HEK293 (cell line): ENCODE results near the gene WDR7.
A peak's percentile ranks its signal among the peaks of the same experiment; 100 is the strongest.

ENCODE experiments used
- CTCF ChIA-PET: fragments of 350-600 bp; formaldehyde crosslinking; extraction: SDS; loops from one replicate; lab custom pipeline; 2021; ENCODE audit warnings: antibody characterized with exemption; lab: Yijun Ruan, JAX
- POLR2A ChIA-PET: fragments of 300-600 bp; formaldehyde crosslinking; extraction: SDS; loops from one replicate; lab custom pipeline; 2020; ENCODE audit warnings: antibody characterized with exemption, inconsistent platforms; lab: Yijun Ruan, JAX
- H3K27ac ChIP-seq: fragments of 200-500 bp; sonication (Bioruptor generic); 2 replicates; pipeline ENCODE4 v1.5.1; 2014; ENCODE audit warnings: low read depth, low read length, control low read depth, inconsistent platforms; ENCODE audit errors: extremely low read depth
- H3K36me3 ChIP-seq, 2 experiments: fragments of 200-500 bp in 1 of 2; sonication (Bioruptor generic) in 1 of 2; 1 replicate in 1 of 2; 2 replicates in 1 of 2; pipeline ENCODE4 v1.5.1; 2014 to 2017; ENCODE audit warnings: inconsistent platforms in 2 of 2, low read length in 2 of 2; ENCODE audit not compliant: control insufficient read depth in 2 of 2, insufficient read depth in 1 of 2
- H3K4me1 ChIP-seq: fragments of 200-500 bp; sonication (Bioruptor generic); 2 replicates; pipeline ENCODE4 v1.5.1; 2014; ENCODE audit warnings: mild to moderate bottlenecking, low read length, inconsistent platforms; ENCODE audit not compliant: control insufficient read depth, insufficient read depth
- H3K4me3 ChIP-seq: 2 replicates; pipeline ENCODE4 v1.5.1; 2011; ENCODE audit warnings: low read depth, mild to moderate bottlenecking, control low read depth, low read length, moderate library complexity
- H3K9me3 ChIP-seq: fragments of 200-500 bp; sonication (Bioruptor generic); 2 replicates; pipeline ENCODE4 v1.5.1; 2014; ENCODE audit warnings: low read depth, low read length, inconsistent platforms; ENCODE audit not compliant: control insufficient read depth, insufficient read depth
- HOXD13 ChIP-seq: sonication (generic); formaldehyde crosslinking; IDR thresholded peaks from 2 replicates; pipeline ENCODE4 v1.8.0; 2022; ENCODE audit warnings: missing genetic modification reagents, borderline replicate concordance
- KLF1 ChIP-seq: fragments of 450-650 bp; formaldehyde crosslinking; IDR thresholded peaks from 2 replicates; pipeline ENCODE4 v1.5.1; 2016; ENCODE audit warnings: missing biosample characterization, missing genetic modification characterization
- TRIM28 ChIP-seq: IDR thresholded peaks from 2 replicates; pipeline ENCODE4 v1.6.1; 2011; ENCODE audit warnings: low read length, control low read depth, borderline replicate concordance
- ZBTB20 ChIP-seq: fragments of 450-650 bp; formaldehyde crosslinking; IDR thresholded peaks from 2 replicates; pipeline ENCODE4 v1.5.1; 2016; ENCODE audit warnings: missing biosample characterization, missing genetic modification characterization
- ZNF121 ChIP-seq: fragments of 450-650 bp; formaldehyde crosslinking; IDR thresholded peaks from 2 replicates; pipeline ENCODE4 v1.5.1; 2016; ENCODE audit warnings: missing biosample characterization, missing genetic modification characterization
- ZNF335 ChIP-seq: fragments of 450-650 bp; formaldehyde crosslinking; conservative IDR thresholded peaks from 2 replicates; pipeline ENCODE4 v1.5.1; 2016; ENCODE audit warnings: missing biosample characterization, missing genetic modification characterization
- ZNF621 ChIP-seq: fragments of 450-650 bp; formaldehyde crosslinking; IDR thresholded peaks from 2 replicates; pipeline ENCODE4 v1.5.1; 2017; ENCODE audit warnings: missing biosample characterization, missing genetic modification characterization
- ZNF654 ChIP-seq: fragments of 450-650 bp; formaldehyde crosslinking; IDR thresholded peaks from 2 replicates; pipeline ENCODE4 v1.5.1; 2016; ENCODE audit warnings: low read depth, missing biosample characterization, missing genetic modification characterization
- ZNF768 ChIP-seq: fragments of 450-650 bp; formaldehyde crosslinking; IDR thresholded peaks from 2 replicates; pipeline ENCODE4 v1.5.1; 2018; ENCODE audit warnings: missing biosample characterization, mild to moderate bottlenecking, missing genetic modification characterization
- TF ChIP-seq, protein P1 (sequence below): fragments of 450-650 bp; formaldehyde crosslinking; IDR thresholded peaks from 2 replicates; pipeline ENCODE4 v1.5.1; 2016; ENCODE audit warnings: missing biosample characterization, missing genetic modification characterization
- TF ChIP-seq, protein P2 (sequence below): fragments of 450-650 bp; formaldehyde crosslinking; conservative IDR thresholded peaks from 2 replicates; pipeline ENCODE4 v1.5.1; 2016; ENCODE audit warnings: low read depth, missing biosample characterization, missing genetic modification characterization
- TF ChIP-seq, protein P3 (sequence below): fragments of 450-650 bp; formaldehyde crosslinking; IDR thresholded peaks from 2 replicates; pipeline ENCODE4 v1.5.1; 2016; ENCODE audit warnings: missing biosample characterization, missing genetic modification characterization
- TF ChIP-seq, protein P4 (sequence below): fragments of 450-650 bp; formaldehyde crosslinking; IDR thresholded peaks from 2 replicates; pipeline ENCODE4 v1.5.1; 2016; ENCODE audit warnings: missing biosample characterization, missing genetic modification characterization, borderline replicate concordance

WDR7 gene

DNA sequence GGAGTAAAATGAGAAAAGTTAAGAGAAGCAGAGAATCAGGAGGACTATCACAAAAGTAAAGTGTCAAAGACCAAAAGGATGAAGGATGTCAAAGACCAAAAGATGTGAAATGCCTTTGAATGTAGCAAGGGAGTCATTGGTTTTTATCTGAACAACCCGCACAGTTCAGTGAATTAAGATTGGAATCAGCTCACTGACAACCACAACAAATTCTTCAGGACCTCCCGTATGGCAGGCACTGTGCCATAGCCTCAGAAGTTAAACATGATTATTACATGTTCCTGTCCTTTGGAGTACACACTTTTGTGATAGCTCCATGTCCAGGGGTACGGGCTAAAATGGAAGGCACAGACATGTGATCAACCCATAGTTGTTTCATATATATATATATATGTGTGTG lies 7.8 kb upstream of the WDR7 start (continued):
- TF ChIP-seq, protein P1, sequence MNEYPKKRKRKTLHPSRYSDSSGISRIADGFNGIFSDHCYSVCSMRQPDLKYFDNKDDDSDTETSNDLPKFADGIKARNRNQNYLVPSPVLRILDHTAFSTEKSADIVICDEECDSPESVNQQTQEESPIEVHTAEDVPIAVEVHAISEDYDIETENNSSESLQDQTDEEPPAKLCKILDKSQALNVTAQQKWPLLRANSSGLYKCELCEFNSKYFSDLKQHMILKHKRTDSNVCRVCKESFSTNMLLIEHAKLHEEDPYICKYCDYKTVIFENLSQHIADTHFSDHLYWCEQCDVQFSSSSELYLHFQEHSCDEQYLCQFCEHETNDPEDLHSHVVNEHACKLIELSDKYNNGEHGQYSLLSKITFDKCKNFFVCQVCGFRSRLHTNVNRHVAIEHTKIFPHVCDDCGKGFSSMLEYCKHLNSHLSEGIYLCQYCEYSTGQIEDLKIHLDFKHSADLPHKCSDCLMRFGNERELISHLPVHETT (tag by site-specific recombination): no peak
- TF ChIP-seq, protein P2, sequence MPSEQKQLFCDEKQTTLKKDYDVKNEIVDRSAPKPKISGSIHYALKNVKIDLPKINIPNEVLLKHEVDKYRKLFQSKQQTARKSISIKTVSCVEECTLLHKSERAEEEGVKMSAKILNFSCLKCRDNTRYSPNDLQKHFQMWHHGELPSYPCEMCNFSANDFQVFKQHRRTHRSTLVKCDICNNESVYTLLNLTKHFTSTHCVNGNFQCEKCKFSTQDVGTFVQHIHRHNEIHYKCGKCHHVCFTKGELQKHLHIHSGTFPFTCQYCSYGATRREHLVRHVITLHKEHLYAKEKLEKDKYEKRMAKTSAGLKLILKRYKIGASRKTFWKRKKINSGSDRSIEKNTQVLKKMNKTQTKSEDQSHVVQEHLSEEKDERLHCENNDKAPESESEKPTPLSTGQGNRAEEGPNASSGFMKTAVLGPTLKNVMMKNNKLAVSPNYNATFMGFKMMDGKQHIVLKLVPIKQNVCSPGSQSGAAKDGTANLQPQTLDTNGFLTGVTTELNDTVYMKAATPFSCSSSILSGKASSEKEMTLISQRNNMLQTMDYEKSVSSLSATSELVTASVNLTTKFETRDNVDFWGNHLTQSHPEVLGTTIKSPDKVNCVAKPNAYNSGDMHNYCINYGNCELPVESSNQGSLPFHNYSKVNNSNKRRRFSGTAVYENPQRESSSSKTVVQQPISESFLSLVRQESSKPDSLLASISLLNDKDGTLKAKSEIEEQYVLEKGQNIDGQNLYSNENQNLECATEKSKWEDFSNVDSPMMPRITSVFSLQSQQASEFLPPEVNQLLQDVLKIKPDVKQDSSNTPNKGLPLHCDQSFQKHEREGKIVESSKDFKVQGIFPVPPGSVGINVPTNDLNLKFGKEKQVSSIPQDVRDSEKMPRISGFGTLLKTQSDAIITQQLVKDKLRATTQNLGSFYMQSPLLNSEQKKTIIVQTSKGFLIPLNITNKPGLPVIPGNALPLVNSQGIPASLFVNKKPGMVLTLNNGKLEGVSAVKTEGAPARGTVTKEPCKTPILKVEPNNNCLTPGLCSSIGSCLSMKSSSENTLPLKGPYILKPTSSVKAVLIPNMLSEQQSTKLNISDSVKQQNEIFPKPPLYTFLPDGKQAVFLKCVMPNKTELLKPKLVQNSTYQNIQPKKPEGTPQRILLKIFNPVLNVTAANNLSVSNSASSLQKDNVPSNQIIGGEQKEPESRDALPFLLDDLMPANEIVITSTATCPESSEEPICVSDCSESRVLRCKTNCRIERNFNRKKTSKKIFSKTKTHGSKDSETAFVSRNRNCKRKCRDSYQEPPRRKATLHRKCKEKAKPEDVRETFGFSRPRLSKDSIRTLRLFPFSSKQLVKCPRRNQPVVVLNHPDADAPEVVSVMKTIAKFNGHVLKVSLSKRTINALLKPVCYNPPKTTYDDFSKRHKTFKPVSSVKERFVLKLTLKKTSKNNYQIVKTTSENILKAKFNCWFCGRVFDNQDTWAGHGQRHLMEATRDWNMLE: no peak
- TF ChIP-seq ZBTB20 (tag by site-specific recombination) (no peak), ZNF121 (tag by site-specific recombination) (no peak), KLF1 (no peak), TRIM28 (no peak), HOXD13 (no peak), ZNF621 (tag by site-specific recombination) (no peak), ZNF654 (tag by site-specific recombination) (no peak)
- TF ChIP-seq, protein P3, sequence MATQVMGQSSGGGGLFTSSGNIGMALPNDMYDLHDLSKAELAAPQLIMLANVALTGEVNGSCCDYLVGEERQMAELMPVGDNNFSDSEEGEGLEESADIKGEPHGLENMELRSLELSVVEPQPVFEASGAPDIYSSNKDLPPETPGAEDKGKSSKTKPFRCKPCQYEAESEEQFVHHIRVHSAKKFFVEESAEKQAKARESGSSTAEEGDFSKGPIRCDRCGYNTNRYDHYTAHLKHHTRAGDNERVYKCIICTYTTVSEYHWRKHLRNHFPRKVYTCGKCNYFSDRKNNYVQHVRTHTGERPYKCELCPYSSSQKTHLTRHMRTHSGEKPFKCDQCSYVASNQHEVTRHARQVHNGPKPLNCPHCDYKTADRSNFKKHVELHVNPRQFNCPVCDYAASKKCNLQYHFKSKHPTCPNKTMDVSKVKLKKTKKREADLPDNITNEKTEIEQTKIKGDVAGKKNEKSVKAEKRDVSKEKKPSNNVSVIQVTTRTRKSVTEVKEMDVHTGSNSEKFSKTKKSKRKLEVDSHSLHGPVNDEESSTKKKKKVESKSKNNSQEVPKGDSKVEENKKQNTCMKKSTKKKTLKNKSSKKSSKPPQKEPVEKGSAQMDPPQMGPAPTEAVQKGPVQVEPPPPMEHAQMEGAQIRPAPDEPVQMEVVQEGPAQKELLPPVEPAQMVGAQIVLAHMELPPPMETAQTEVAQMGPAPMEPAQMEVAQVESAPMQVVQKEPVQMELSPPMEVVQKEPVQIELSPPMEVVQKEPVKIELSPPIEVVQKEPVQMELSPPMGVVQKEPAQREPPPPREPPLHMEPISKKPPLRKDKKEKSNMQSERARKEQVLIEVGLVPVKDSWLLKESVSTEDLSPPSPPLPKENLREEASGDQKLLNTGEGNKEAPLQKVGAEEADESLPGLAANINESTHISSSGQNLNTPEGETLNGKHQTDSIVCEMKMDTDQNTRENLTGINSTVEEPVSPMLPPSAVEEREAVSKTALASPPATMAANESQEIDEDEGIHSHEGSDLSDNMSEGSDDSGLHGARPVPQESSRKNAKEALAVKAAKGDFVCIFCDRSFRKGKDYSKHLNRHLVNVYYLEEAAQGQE (tag by site-specific recombination): no peak
- TF ChIP-seq, protein P4, sequence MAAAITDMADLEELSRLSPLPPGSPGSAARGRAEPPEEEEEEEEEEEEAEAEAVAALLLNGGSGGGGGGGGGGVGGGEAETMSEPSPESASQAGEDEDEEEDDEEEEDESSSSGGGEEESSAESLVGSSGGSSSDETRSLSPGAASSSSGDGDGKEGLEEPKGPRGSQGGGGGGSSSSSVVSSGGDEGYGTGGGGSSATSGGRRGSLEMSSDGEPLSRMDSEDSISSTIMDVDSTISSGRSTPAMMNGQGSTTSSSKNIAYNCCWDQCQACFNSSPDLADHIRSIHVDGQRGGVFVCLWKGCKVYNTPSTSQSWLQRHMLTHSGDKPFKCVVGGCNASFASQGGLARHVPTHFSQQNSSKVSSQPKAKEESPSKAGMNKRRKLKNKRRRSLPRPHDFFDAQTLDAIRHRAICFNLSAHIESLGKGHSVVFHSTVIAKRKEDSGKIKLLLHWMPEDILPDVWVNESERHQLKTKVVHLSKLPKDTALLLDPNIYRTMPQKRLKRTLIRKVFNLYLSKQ: no peak

DNA sequence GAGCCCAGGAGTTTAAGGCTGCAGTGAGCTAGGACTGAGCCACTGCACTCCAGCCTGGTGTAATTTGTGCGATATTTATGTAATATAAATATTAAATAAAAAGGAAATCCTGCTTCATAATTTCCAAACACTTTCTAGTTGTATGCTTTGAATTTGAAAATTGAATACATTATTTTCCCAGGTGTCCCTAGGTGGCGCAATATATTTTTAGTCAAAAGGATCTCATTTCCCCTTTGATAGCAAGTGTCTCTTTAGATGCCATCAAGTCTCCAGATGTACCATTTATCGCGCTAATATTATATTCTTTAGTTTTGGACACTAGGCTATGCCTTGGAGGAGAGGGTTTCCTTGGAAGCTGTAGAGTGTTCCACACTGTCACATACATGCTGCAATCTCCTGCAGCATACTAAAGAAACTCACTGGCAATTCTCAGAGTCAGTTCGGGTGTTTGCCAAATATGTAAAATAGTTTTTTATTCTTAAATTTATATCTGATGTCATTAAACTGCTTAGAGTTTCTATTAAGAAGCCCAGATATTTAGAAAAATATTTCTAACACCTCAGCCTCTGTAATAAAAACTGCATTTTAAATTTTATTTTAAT lies 5.6 kb upstream of the WDR7 start:
- no peak overlapping the region for H3K4me3 ChIP-seq
- no peaks in the 10 kb centered on the region; a peak in 1 of 3 replicates for H3K36me3 ChIP-seq
- H3K27ac ChIP-seq: no peak overlapping the region
- ChIA-PET CTCF (interaction anchor here (0.6 to 2.2 kb wide), 8 partner anchors 11 to 564 kb away, joined by 3 to 7 read pairs (median 4); no protein-coding TSS in a partner anchor), POLR2A (no interaction called here)
- TF ChIP-seq ZNF335: 0 out of 2 replicates have a peak, but pooled peaks have one; percentile 27
- no peak for TF ChIP-seq ZNF768 (tag by site-specific recombination)
- H3K4me1 ChIP-seq: no peaks in the 10 kb centered on the region
- no peaks in the 10 kb centered on the region for H3K9me3 ChIP-seq
